SHP77 (cell line): ENCODE results near the gene MEGF11.
A peak's percentile ranks its signal among the peaks of the same experiment; 100 is the strongest.

Experiments used
- DNase-seq, 2 experiments: peaks; one replicate each; lab custom pipeline; 2025; lab: John Stamatoyannopoulos, UW

MEGF11 gene

GRCh38 chr15:65857718-65858402, 395.7 kb downstream of the MEGF11 start:
- no peak for DNase-seq

- peak; percentile 26 to 57 for DNase-seq
Measured at GRCh38 chr15:65856821-65857455, 396.6 kb downstream of the MEGF11 start.

- no peak for DNase-seq
Measured at GRCh38 chr15:65851981-65852380, 401.6 kb downstream of the MEGF11 start.

GRCh38 chr15:65847989-65848388, 405.6 kb downstream of the MEGF11 start:
- DNase-seq, result no peak

GRCh38 chr15:65845826-65846519, 407.6 kb downstream of the MEGF11 start:
- DNase-seq, result no peak
